GM20431 (cell line): ENCODE data around the gene CFAP68.
"Not testable (repeated sequence)": the region's sequence is repeated elsewhere in the genome, so short reads cannot be mapped to it uniquely, and the experiment has no call there.

Experiments
- in situ Hi-C: fragments of 300-500 bp; cut with MseI, MboI; formaldehyde crosslinking; loops from one replicate; pipeline ENCODE4 v1.15.0; 2020; ENCODE audit warnings: low sequenced_read_pairs; ENCODE audit not compliant: unreplicated experiment

CFAP68 gene

DNA sequence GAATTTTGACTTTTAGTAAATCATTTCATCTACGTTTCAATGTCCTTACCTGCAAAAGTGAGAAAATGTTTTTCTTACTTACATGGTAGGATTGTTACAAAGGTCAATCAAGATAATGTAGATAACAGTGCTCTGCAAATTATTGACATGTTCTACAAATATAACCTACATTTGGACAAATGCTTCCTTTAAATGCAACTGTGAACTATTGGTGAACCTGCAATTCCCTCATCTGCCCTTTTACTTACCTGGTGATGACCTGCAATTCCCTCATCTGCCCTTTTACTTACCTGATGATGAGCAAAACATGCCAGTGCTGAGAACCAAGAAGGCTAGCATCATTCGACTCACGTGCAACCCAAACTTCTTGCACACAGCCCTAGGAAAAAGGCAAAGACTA, 19.1 kb upstream of the CFAP68 start:
- in situ Hi-C loops = no loop called here

DNA sequence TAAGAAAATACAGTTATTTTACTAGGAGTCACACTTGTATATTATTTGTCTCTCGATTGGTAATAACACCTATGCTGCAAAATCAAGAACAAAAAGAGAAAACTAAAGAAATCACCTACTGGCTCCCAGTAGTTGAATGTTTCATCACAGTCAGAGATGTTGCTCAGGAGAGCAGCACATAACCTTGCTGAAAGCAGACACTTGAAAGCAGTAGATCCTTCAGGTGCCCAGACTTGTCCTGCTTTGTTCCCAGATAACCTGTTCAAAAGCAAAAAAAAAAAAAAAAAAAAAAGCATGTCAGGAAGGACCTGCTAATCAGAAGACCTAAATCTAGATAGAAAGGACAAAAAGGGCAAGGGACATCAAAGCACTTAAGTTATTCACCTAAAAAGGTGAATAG, 9.2 kb upstream of the CFAP68 start:
- in situ Hi-C loops = no loop called here

DNA sequence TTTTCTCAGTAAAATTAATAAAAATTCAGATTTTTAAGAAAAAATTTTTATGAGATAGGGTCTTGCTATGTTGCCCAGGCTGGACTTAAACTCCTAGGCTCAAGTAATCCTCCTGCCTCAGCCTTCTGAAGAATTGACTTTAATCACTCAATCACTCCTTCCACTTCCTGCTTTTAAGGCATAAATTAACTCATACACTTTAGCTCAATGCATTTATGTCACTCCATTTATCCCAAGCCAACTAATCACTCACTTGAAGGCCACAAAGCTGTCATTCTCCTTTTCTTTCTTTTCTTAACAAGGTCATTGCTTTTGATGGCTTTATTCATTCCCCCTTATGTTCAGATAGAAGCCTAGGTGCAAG, 8.8 kb upstream of the CFAP68 start:
- in situ Hi-C loops = no loop called here

DNA sequence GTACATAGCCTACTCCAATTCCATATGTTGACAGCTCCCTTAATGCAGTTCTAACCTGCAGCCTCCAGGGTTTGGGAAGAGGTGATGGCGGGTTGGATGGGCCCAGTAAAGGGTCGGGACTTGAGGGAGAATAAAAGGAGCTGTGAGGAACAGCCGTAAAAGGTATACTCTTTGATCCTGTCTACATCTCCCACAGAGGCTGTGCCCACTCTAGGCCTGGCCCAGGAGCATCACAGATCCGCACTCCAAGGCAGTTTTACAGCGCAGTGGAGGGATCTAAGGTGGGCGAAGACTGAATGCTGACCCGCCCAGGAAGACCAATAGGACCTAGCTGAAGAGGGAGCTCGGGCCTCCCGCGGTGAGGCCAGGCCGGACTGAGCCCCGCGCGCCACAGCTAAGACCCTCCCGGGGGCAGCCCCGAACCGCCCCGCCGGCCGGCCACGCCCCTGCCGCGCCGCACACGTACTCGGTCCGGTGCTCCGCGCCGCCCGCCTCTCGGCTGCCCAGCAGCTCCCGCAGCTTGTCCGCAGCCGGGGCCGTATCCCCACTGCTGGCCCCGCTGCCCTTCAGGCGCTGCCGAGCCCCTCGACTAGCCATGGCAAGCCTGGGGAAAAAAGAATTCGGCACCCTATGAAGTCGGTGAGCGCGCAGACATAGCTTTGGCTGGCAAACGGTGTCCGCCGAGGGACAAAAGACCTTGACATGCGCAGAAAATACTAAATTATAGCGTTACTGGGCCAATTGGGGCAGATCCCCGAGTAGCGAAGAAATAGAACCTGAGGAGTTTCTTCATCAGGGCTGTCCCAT, 8.3 kb upstream of the CFAP68 start, which contains the start of gene ALG9:
Gene ALG9 (minus strand): TSS at position 696 of the 807 bp plus-strand sequence. CDS start 99 bp downstream, at position 597.
- in situ Hi-C loops = no loop called here

DNA sequence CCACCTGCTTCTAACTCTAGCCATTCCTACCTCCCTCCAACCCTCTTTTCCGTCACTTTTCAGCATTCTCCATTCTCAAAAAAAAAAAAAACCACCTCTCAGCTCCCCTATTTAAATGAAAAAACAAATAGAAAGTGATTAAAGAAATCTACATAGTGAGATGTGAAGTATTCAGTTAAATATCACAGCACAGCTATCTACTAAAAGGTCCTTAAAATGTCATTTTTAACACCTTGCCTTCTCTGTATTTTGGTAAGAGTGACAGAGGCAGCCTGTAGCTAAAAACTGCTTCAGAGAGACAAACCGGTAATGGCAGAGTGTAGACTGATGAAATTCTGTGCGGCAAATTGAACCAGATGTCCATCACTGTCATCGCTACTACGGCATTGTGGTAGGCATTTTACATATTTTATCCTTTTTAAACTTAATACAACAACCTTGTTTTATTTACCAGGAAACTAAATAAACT, 7.6 kb upstream of the CFAP68 start:
- in situ Hi-C loops = no loop called here

DNA sequence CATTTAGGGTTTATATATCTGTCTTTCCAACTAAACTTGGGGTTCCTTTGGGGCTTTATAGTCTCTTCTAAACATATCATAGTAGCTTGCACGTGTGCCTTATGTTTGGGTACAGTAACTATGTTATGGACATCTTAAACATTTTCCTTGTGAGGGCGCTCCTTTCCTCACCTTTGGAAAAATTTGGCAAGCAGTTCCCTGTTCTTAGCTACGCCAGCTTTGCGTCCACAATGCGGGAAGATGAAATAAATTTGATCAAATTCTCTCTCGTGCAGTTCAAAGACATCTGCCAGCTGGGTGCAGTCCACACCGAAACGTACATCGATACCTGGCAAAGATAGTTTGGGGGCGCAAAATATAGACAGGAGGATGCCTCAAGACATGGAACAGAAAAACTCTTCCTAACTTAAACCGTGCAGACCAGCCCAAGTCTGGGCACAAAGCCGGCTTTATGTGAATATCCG, 924 bp upstream of the CFAP68 start:
- in situ Hi-C loops = no loop called here

DNA sequence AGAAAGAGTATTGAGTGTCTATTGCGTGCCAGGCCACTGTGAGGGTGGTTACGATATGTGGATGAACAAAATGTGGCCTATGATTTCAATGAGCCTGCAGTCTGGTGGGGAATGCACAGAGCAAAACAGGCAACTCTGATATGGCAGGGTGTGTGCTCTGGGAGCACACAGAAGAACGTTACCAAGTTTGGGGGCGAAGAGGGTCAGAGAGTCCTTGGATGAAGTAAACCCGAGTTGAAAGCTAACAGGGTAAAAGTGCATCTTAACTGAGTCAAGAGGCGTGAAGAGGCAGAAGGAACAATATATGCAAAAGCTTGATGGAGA, 258 bp downstream of the CFAP68 start:
- in situ Hi-C loops = no loop called here

DNA sequence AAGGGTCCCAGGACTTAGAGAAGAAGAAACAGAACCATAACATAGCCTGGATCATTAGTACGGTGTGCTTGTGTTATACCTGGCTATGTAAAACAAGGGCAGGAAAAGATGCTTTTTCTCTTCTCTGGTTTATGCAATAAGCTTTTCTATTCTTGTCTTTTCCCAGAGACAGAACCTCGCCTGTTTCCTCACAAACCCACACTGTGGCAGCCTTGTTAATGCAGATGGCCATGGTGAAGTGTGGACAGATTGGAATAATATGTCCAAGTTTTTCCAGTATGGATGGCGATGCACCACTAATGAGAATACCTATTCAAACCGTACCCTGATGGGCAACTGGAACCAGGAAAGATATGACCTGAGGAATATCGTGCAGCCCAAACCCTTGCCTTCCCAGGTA, 2.9 kb downstream of the CFAP68 start:
- in situ Hi-C loops = no loop called here

DNA sequence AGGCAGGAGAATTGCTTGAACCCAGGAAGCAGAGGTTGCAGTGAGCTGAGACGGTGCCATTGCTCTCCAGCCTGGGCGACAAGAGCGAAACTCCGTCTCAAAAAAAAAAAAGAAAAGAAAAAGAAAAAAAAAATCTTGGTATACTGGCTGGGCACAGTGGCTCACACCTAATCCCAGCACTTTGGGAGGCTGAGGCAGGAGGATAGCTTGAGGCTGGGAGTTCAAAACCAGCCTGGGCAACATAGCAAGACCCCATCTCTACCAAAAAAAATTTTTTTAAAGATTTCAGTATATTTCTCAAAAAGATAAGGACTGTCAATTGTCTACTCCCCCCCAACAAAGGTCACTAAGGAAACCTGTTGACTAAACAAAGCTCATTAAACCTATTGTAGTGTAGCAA, 5.7 kb downstream of the CFAP68 start:
- in situ Hi-C loops = not testable (repeated sequence)

DNA sequence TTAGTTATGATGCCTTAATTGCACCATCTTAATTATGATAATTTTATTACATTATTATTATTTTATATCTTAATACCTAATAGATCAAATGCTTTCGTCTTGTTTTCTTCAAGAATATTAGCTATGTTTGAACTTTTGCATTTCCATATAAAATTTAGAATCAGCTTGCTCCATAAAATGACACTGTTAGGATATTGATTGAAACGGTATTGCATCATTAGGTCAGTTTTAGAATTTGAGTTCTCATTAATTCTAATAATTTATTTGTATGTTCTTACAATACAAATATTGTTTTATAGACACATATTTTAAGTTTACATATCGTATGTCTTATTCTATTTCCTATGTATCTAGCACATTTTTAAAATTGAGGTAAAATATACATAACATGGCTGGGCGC, 6.7 kb downstream of the CFAP68 start:
- in situ Hi-C loops = no loop called here

DNA sequence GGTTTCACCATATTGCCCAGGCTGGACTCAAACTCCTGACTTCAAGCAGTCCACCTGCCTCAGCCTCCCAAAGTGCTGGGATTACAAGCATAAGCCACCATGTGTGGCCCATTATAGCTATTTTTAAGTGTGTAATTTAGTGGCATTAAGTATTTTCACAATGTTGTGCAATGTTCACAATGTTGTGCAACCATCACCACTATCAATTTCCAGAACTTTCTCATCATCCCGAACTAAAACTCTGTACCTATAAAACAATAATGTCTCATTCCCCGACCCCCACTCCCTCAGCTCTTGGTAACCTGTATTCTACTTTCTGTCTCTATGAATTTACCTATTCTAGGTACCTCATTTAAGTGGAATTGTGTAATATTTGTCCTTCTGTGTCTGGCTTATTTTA, 7.5 kb downstream of the CFAP68 start:
- in situ Hi-C loops = no loop called here

DNA sequence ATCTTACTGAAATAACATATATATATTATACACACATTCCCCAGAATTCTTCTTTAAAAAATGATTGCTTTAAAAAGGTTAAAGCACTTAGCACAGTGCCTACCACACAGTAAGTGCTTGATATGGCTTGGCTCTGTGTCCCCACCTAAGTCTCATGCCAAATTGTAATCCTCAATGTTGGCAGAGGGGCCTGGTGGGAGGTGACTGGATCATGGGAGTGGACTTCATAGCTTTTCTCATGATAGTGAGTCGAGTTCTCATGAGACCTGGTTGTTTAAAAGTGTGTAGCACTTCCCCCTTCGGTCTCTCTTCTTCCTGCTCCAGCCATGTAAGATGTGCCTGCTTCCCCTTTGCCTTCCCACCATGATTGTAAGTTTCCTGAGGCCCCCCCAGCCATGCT, 26.1 kb downstream of the CFAP68 start:
- in situ Hi-C loops = no loop called here

DNA sequence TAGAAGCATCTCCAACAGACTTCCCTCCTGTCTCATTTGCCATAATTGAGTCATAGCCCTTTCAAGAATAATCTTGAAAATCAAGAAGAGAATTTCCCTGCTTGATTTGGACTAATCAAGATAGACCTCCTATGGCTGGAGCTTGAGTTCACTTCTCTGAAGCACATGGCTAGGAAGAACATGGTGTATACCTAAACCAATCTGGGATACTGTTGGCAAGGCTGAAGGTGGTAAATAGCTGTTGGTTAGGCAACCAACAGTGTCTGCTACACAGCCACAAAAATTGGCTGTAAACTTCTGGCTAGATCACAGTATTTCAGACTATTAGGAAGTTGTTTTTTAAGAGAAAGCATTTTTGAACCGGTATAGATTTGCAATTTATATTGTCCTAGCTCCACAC, 27.3 kb downstream of the CFAP68 start:
- in situ Hi-C loops = no loop called here

DNA sequence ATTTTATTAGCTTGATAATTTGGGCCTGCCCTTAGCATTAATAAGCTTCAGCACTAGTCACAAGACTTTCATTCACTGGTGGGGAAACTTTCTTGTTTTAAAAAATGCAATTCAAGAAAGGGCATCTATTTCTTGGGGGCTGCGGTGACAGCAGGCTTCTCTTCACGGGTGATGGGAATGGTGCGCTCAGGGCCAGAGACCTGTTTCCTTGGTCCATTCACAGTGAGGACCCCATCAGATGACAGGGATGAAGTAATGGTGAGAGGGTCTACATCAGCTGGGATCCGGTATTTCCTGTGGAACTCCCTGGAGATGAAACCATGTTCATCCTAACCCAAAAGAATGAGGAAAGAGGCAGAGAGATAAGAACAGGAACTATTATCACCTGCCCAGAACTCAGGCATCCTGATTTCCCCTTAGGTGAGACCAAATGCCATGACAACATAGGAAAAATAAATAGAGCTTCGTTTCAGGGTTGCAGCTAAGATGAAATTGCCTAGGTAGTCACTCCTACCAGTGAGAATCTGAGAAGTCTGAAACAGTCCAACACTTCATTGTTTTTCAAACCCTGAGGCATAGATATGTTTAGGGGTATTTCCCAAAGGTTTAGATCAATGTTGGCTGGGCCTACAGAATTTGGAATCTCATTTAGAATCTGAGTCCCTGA, 29.4 kb downstream of the CFAP68 start:
- in situ Hi-C loops = no loop called here

DNA sequence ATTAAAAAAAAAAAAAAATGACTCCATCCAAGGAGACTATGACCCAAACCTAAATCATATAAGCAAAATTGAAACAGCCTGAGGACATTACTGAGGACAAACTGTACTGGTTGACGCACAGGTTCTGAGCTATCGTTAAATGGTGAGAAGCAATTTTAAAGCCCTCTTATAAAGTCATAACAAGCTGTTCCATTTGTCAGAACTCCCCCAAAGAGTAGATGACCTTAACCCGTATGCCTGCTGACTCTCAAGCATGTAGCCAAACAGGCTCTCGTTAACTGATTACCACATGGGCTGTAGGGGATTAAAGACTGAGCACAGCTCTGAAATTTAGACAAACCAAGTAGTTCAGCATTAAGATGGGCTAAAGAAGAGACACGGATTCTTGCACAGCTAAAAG, 30.0 kb downstream of the CFAP68 start:
- in situ Hi-C loops = no loop called here

DNA sequence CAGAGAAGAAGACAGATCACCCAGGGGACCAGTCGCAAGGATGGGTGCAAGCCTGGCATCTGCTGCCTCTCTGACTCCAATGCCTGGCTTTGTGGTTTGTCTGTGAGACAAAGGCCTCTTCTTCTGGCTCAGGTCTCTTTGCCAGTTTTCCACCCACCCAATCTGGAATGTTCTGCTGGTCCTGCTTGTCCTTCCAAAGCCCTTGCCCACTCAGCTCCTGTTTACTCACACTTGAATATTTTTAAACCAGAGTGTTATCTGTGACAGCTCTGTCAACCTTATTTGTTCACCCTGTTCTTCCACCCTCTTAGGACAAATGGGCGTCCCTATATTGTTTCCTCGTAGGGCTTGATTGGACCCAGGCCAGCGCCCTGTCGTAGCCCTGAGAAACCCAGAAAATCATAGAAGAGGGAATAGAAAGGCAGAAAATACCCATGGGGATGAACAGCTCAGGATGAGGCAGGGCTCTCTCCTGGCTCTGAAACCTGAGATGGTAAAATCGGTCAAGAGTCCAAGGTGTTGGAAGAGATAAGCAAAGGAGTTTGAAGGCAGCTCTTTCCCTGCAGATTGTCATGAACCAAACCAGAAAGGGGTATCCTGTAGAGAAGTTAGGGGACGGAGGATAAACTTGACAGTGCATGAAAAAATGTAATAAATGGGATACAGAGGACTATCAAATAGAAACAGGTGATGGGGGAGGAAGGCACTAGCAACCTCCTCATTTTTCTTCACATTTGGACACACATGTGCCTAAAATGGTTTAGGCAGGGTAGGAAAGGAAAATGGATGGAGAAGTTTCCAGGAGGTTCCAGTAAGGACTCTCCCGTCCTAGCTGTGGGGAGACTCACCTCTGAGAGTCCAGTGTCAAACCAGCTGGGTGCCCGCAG, 31.6 kb downstream of the CFAP68 start:
- in situ Hi-C loops = no loop called here

DNA sequence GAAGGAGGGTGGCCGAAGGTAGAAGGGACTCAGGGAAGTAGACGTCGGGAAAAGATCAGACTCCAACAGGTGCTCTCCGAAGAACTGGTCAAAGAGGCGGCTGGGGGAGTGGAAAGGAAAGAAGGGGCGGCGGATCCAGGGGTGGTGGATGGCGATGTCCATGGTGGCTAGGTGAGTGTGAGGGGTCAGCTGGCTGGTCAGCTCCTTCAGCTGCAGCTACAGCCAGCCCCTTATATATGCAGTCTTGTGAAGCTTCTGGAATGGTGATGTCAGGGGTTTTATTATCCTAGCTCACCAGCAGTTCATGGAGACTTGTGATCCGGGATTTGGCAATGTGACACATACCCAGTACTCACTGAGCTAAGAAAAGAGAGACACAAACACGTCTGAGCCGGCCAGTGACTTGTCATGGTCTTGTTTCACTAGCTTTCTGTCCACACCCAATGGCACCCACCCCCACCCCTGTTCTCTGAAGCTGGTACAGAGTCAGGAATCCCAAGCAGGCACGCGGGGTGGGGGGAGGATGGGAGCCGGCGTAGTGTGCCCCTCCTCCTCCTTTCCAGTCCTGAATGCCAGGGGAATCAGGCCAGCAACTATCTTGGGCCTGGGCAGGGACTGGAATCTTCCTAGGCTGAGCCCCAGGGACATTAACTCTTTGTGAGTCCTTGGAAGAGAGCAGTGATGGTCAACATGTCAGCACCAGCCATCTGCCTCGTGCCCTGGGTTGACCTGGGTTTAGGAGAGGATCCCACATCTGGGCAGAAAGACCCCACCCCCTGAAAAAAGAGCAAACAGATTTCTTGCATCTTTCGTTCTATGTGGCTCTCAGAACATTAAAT, 32.4 kb downstream of the CFAP68 start, which contains the start of gene CRYAB:
Gene CRYAB (minus strand): TSS at position 208 of the 839 bp plus-strand sequence. CDS start 46 bp downstream, at position 162.
- in situ Hi-C loops = no loop called here

DNA sequence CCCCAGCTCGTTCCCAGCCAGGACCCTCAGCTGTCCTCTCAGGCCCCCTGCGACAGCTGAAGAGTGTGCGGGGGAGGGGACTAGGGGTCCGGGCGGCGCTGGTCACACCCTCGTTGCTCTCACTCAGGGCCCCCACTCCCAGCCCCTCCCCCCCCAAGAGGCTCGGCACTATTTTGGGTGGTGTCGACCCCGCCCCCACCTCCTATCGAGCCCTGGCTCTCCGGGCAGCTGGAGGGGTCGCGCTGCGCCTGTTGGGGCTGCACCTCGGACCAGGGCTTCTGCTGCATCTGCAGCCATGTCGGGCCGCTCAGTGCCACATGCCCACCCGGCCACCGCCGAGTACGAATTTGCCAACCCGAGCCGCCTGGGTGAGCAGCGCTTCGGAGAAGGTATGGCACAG, 33.2 kb downstream of the CFAP68 start, which contains the start of gene HSPB2:
Gene HSPB2 (plus strand): TSS at position 200 of the 400 bp plus-strand sequence. CDS start 96 bp downstream, at position 296.
- in situ Hi-C loops = no loop called here

DNA sequence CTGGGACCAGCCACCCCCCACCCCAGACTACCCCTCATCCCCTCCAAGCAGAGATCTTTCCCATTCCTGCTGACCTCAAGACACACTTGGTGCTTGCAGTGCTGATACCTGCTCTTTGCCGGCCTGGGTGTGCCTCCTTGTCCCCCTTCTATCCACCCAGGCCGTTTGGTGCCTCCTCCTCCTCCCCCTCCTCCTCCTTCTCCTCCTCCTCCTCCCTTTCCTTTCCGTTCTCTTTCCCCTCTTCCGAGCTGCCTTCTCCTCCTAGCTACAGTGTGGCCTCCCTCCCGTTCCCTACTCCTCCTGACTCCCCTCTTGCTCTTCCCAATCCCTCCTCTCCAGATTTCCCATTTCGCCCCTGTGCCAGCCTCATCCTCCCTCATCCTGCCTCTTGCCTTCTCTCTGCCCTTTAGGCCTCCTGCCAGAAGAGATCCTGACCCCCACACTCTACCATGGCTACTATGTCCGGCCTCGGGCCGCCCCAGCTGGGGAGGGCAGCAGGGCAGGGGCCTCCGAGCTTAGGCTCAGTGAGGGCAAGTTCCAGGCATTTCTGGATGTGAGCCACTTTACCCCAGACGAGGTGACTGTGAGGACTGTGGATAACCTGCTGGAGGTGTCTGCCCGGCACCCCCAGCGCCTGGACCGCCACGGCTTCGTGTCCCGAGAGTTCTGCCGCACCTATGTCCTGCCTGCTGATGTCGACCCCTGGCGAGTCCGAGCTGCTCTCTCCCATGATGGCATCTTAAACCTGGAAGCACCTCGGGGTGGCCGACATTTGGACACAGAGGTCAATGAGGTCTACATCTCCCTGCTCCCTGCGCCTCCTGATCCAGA, 33.9 kb downstream of the CFAP68 start:
- in situ Hi-C loops = no loop called here
